NCI-H748 (cell line): Measurements from ENCODE around the gene COL23A1.
A peak's percentile ranks its signal among the peaks of the same experiment; 100 is the strongest.

Source experiments
- DNase-seq: peaks from one replicate; lab custom pipeline; 2025; ENCODE audit not compliant: unreplicated experiment; lab: John Stamatoyannopoulos, UW

COL23A1 gene

DNA sequence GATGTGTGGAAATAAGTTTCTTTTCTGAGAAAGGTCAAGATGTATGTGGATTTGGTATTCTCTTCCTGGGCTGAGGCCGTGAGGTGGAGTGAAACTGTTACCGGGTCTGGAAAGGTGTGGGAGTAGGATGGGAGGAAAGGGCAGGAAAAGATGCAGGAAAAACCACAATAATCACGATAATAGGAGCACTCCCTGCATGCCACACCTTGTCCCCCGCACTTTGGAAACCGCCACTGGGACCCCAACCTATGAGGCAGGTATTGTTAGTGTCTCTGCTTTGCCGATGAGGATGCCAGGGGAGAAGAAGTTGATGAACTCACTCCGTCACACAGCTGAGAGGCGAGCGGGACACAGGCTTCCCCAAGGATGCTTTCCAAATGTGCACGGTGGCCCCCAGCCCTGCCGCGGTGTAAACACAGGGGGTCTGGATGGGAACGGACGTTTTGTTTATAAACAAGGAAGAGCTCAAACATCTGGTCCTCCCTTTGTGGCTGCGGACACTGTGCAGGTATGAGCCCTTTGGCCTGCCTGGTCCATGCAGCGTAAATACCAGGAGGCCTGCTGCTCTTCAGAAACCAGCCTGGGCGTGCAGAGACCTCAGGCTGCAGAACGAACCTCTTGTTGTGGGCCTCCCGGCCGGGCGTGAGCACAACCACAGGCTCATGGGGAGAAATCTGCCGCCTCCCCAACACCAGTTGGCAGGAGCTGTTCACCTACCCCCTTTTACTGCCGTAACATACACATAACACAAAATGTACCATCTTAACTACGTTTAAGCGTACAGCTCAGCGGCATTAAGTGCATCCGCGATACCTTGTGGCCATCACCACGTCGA lies 126.7 kb downstream of the COL23A1 start:
- no peak for DNase-seq

DNA sequence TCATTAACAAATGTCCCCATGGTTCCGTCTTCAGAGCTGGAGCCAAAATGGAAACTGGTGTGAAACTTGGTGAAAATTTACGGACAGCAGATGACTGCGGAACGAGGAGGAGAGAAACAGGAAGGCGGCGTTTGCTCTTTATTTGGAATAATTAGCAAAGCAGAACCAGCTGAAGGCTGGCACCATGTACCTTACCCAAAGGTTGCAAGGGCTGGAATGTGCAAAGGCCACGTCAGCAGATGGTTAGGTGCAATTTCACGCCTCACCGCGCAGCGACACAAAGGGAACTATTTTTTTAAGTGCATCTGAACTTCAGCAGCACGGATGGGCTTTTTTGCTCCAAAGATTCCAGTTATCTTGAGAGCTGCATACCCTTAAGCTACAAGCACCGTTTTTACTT lies 127.4 kb downstream of the COL23A1 start:
- DNase-seq, result no peak

DNA sequence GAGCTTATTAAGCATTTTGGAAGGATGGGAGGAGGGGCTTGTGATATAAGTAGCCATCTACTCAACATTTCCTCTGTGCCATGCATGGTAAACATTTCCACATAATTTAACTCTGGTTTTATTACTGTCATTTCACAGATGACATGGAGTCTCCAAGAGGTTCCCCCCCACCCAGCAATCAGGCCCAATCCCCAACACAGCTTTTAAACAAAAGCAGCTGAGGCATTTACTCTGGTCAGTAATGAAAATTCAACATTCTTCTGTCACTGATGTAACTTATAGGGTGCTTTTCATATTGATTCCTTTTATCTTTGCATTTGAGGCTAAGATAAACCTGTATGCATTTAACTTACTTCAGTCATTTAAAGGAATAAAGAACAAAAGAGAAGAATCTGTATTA lies 128.1 kb downstream of the COL23A1 start:
- DNase-seq, result no peak

- peak; percentile 46 for DNase-seq
These were observed 129.0 kb downstream of the COL23A1 start for GRCh38 chr5:178461004-178461730.

- DNase-seq, result no peak
These were observed 129.6 kb downstream of the COL23A1 start for GRCh38 chr5:178460598-178460997.

GRCh38 chr5:178460174-178460573 lies 130.0 kb downstream of the COL23A1 start:
- DNase-seq, result no peak

GRCh38 chr5:178458140-178458539 lies 132.1 kb downstream of the COL23A1 start:
- DNase-seq, result no peak

- no peak for DNase-seq
These were observed 132.7 kb downstream of the COL23A1 start for GRCh38 chr5:178457471-178457870.

DNA sequence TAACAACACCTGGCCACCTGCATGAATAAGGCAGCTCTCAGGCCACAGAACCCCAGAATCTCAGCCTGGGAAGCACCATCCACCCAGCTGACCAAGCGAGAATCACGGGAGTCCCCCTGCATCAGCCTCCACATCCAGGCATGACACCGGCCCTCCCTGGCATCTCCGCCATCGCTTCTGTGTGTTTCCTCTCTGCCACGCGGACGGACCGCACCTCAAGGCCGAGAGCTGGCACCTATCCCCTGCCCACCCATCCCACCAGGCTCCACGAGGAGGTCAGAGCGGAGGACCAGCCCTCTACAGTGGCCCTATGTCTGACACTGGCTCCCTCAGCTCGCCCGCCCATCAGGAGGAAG lies 134.7 kb downstream of the COL23A1 start:
- no peak for DNase-seq

DNA sequence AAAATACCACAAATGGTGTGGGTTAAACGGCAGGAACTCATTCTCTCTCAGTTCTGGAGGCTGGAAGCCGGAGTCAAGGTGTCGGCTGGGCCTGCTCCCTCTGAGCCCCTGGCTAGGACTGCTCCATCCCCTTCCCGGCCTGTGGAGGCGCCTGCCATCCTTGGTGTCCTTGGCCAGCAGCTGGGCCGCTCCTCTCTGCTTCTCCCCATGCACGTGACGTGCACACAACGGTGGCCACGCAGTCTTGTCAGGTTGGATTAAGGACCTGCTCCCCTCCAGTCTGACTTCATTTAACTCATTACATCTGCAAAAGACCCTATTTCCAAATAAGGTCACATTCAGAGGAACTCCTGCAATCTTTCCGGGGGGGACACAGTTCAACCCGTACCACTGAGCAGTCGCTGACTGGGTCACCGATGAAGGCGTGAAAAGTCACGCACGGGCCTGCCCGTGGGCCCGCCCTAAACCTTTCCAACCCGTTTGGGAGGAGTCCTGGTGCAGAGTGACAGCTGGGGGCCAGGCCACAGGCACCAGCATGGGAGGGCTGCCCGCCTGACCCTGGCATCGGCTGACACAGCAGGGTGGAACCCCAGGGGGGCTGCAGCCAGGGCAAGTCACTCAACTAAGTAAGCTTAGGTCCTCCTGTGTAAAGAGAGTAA lies 135.2 kb downstream of the COL23A1 start:
- no peak for DNase-seq

DNA sequence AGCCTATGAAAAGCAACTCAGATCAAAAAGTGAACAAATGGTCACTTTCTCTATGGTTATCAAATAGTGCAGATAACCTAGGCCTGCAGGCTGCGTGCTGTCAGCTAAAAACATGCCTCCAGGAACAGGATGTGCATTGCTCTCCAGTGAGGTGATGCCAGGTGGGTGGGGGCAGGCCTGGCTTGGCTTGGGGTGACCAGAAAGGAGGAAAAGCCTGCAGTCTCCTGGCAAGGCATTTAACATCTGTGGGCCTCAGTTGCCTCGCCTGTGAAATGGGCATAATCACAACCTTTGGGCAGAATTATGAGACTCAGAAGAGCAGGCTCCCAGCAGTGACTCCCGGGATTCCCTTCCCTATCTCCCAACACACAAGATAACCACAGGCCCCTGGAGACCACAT lies 135.9 kb downstream of the COL23A1 start:
- DNase-seq, result no peak

GRCh38 chr5:178453224-178453623 lies 137.0 kb downstream of the COL23A1 start:
- DNase-seq, result no peak

- no peak for DNase-seq
These were observed 139.8 kb downstream of the COL23A1 start for GRCh38 chr5:178450121-178451028.

DNA sequence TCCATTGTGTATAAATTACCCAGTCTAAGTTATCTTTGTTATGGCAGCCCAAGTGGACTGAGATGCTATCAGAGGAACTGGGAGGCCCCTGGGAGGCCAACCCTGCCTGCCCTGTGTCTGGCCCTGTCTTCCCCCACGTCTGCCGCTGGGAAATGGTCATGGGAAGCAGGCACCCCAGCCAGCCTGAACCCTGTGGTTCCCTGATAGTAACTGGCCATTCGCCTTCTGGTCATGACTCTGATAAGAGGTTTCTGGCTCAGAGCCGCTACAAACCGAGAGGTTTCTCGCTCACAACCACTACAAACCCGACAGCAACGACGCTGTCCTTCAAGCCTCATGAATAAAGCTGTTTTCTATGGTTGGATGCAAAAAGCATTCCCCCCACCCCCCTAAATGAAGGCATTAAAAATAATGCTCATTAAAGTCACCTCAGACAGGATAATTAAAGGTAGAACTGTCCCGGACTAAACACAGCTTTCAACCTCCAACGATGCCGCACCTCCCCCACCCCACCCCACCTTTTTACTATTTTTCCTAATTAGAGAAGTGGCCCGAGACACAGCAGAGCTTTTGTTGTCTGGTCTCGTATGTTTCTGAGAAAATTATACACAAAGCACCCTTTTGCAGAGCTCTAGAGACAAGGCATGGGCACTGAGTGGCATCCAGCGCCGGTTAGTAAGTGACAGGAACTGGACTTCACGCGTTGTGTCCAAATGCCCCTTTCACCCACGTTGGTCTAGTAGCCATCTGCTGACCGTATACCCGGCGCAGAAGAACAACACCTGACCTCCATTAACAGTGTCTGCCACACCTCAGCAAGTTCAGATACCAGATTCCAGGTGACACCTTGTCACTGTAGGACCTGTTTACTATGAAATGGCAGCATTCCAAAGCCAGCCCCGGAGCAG lies 140.8 kb downstream of the COL23A1 start:
- no peak for DNase-seq

- no peak for DNase-seq
These were observed 144.7 kb downstream of the COL23A1 start for GRCh38 chr5:178445534-178445933.

DNA sequence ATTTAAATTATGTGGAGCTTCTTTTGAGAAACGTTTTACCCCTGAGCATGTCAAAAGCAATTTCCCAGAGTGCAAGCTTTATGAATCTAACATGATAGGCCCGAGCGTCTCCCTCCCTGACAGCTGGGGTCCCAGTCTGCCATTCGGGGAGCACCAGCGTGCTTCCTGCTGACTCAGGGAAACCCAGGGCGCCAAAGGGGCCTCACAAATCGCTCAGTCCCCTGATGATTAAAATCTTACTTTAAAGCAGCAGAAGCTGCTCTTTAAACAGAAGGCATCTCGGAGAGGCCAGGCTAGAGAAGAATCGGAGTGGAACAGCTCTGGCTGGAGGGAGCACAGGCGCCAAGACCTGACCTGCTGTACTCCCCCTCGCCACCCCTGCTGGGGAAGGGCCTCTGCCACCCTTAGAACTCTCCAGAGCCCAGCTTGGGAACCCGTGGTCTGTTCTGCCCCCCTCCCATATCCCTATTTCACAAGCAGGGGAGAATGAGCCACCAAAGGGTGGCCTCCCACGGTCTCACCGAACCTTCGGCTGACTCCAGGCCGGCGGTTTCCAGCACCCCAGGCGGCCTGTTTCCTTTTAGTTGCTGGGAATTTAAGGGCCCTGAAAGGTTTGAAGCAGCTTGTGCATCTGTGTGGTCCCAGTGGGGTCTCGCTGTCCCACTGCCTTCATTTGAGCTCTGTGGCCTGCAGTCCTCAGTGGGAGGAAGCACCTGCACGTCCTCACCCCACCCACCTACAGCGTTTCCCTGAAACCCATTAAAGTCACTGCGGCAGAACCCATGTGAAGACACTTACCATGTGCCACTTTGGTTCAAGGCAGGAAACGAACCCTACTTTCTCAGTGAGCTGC lies 147.6 kb downstream of the COL23A1 start:
- no peak for DNase-seq

GRCh38 chr5:178441486-178442270 lies 148.5 kb downstream of the COL23A1 start:
- no peak for DNase-seq

DNA sequence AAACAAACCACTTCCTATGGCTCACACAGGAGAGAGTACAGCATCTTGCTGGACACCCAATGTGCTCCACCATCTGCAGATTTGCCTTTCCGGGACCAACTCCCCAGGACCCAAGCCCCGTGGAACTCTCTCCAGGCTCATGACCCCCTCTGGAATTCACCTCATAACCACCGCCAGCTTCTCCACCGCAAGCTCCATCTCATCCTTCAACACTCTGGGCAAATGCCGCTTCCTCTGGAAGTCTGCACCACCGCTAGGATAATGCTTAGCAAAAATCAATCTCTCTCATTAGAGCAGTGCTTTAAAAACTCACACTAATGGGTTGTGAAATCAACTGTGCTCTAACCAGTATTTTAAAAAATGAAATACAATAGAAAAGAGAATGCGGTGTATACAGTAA lies 150.0 kb downstream of the COL23A1 start:
- no peak for DNase-seq
